ENCODE data around the gene CLCN2. TPM values are rescaled to one million over a fixed set of nuclear protein-coding genes. Genes with fewer than 3 reads are reported as not detected.

Gene CLCN2
- total RNA-seq, 4 donors from 2014 or later = 1.8 to 3.4 (median 2.7) TPM

DNA sequence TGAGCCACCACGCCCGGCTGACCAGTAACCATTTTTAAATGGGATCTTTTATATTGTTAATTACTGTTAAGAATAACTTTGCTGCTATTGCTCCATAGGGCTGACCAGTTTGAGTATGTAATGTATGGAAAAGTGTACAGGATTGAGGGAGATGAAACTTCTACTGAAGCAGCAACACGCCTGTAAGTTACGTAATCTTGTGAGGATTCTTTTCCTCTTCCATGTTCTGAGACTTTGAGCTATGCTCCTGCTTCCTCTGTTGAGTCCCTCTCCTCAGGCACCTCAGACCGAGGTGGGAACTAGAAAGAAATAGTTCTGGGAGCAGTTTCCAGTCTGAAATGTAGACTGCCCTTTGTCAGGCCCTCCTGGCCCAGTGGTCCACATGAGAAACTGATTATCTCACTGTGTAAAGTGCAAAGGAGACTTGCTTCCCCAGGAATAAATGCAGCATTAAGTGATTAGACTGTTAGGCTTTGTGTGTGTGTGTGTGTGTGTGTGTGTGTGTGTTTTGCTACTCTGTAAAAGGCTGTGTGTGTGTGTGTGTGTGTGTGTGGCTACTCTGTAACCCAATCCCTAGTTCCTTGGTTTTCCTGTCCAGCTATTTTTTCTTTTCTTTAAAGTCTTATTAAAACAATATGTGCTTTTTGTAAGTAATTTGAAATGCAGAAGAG, 5.3 kb upstream of the CLCN2 start:
- TF ChIP-seq EP300 (IDR thresholded peaks at IDR 0.05) (no peak), POLR2AphosphoS5 (IDR thresholded peaks at IDR 0.05) (no peak), POLR2A (IDR thresholded peaks at IDR 0.05; ENCODE audit: low read depth) (no peak)
- TF ChIP-seq, protein P1, sequence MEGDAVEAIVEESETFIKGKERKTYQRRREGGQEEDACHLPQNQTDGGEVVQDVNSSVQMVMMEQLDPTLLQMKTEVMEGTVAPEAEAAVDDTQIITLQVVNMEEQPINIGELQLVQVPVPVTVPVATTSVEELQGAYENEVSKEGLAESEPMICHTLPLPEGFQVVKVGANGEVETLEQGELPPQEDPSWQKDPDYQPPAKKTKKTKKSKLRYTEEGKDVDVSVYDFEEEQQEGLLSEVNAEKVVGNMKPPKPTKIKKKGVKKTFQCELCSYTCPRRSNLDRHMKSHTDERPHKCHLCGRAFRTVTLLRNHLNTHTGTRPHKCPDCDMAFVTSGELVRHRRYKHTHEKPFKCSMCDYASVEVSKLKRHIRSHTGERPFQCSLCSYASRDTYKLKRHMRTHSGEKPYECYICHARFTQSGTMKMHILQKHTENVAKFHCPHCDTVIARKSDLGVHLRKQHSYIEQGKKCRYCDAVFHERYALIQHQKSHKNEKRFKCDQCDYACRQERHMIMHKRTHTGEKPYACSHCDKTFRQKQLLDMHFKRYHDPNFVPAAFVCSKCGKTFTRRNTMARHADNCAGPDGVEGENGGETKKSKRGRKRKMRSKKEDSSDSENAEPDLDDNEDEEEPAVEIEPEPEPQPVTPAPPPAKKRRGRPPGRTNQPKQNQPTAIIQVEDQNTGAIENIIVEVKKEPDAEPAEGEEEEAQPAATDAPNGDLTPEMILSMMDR (IDR thresholded peaks at IDR 0.05) = no peak
- no peak overlapping the region for H3K4me3 ChIP-seq
- no peaks in the 10 kb centered on the region for H3K27me3 ChIP-seq
- no peaks in the 10 kb centered on the region for H3K9me3 ChIP-seq
- peaks cover 8 to 59% (median 45%) of the 10 kb centered on the region in 4 donors for H3K36me3 ChIP-seq
- peaks cover 22 to 37% (median 33%) of the 10 kb centered on the region in 4 donors for H3K4me1 ChIP-seq
- 91% methylated on average over 5 of the region's 5 CpGs for WGBS
- intact Hi-C loops (cut with DNase I) = no loop called here
- no peak overlapping the region for H3K27ac ChIP-seq (replicated peaks in 1 of 4)
- no peak for DNase-seq (ENCODE audit: extremely low spot score)

- Histone ChIP-seq H3K36me3 (peaks cover 8 to 37% (median 31%) of the 10 kb centered on the region in 4 donors), H3K9me3 (no peaks in the 10 kb centered on the region), H3K27ac (replicated peaks in 1 of 4) (peak overlapping the region; percentile 96 to 99 (median 99)), H3K27me3 (no peaks in the 10 kb centered on the region), H3K4me1 (peaks cover 21 to 42% (median 36%) of the 10 kb centered on the region in 4 donors), H3K4me3 (peak overlapping the region; percentile 73 to 92 (median 86))
- intact Hi-C loops (cut with DNase I) = no loop called here
- peak; percentile 98 for DNase-seq (ENCODE audit: extremely low spot score)
- WGBS = under 1% methylated on average over 49 of the region's 68 CpGs
- TF ChIP-seq POLR2A (IDR thresholded peaks at IDR 0.05; ENCODE audit: low read depth) (peak; percentile 54), EP300 (IDR thresholded peaks at IDR 0.05) (no peak), POLR2AphosphoS5 (IDR thresholded peaks at IDR 0.05) (peak; percentile 92 to 96)
- TF ChIP-seq, protein P1 (IDR thresholded peaks at IDR 0.05) = peak; percentile 45 to 60 (median 59)
Measured at GRCh38 chr3:184362668-184363546, 1.5 kb upstream of the CLCN2 start.

DNA sequence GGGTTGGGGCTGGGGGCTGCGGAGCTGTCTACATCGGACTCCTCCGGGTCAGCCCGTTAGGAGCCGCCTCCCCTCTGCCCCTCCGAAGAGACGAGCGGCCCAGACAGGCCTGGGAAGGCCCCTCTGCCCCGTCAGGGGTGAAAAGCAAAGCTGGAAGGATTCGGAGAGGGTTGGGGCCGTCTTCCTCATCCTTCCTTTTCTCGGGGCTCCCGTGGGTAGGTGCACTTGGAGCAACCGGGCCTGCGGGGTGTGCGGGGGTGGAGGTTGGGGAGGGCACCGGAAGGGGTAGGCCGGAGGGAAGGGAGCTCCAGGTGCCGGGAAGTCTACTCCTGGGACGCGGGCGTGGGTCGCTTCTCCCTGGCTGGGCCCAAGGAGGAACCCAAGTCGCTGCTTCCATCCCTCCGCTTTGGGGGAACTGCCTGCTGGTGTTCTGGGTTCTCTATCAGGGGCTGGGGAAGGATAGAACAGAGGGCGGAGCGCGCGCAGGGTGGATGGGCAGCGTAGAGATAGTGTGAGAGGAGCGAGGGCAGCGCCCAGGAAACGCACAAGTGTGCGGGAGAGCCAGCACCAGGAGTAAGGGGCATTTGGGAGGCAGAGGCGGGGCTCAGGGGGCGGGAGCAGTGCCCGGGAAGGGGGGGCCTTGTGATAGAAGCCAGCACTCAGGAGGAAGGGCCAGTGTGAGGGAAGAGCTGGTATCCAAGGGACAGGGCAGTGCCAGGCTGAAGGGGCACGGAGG, 695 bp upstream of the CLCN2 start:
- H3K9me3 ChIP-seq = no peaks in the 10 kb centered on the region
- intact Hi-C loops (cut with DNase I) = no loop called here
- DNase-seq (ENCODE audit: extremely low spot score) = peak; percentile 93
- H3K27ac ChIP-seq (replicated peaks in 1 of 4) = peak overlapping the region; percentile 96 to 99 (median 99)
- peaks cover 21 to 42% (median 36%) of the 10 kb centered on the region in 4 donors for H3K4me1 ChIP-seq
- no peaks in the 10 kb centered on the region for H3K27me3 ChIP-seq
- WGBS = under 1% methylated on average over 28 of the region's 38 CpGs
- H3K4me3 ChIP-seq = peak overlapping the region; percentile 73 to 92 (median 86)
- TF ChIP-seq POLR2AphosphoS5 (IDR thresholded peaks at IDR 0.05) (peak in 1 of 2 donors; percentile 37), EP300 (IDR thresholded peaks at IDR 0.05) (no peak)
- H3K36me3 ChIP-seq = peaks cover 6 to 37% (median 30%) of the 10 kb centered on the region in 4 donors

DNA sequence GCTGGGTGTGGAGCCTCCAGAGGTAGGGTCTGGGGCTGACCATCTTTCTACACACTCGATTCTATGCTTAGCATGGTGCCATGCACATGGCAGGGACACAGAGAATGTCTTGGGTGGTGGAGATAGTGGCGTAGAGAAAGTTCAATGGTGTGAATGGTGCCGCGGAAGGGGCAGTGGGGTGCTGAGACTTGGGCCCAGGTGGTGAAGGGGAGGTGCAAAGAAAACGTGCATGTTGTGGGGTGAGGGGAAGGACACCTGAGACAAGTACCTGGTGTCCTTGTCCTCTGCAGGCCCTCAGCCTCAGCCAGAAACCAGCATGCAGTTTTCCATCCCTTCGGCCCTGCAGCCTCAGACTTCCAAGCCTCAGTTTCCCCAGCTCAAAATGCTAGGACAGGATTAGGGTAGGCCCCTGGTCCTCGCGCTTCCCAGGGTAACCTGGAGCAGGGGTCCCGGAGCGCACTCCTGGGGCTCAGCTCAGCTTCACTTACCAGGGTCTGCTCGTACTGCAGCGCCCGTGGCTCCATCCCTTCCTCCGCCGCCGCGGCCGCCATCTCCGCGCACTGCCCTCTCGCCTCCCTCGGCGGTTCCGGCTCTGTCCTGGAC, 375 bp downstream of the CLCN2 start:
- TF ChIP-seq POLR2AphosphoS5 (IDR thresholded peaks at IDR 0.05) (no peak), EP300 (IDR thresholded peaks at IDR 0.05) (no peak), POLR2A (IDR thresholded peaks at IDR 0.05; ENCODE audit: low read depth) (no peak)
- TF ChIP-seq, protein P1 (IDR thresholded peaks at IDR 0.05) = no peak
- peak overlapping the region; percentile 73 to 92 (median 86) for H3K4me3 ChIP-seq
- peaks cover 21 to 42% (median 36%) of the 10 kb centered on the region in 4 donors for H3K4me1 ChIP-seq
- H3K36me3 ChIP-seq = peaks cover 0 to 37% (median 24%) of the 10 kb centered on the region in 4 donors
- peak overlapping the region; percentile 96 to 99 (median 99) for H3K27ac ChIP-seq (replicated peaks in 1 of 4)
- no peaks in the 10 kb centered on the region for H3K27me3 ChIP-seq
- intact Hi-C loops (cut with DNase I) = no loop called here
- no peak for DNase-seq (ENCODE audit: extremely low spot score)
- WGBS = 39% methylated on average over 5 of the region's 24 CpGs
- H3K9me3 ChIP-seq = no peaks in the 10 kb centered on the region

Data from esophagus muscularis mucosa (tissue), 4 donors.